ENCODE data around the gene RBMS1.

DNA sequence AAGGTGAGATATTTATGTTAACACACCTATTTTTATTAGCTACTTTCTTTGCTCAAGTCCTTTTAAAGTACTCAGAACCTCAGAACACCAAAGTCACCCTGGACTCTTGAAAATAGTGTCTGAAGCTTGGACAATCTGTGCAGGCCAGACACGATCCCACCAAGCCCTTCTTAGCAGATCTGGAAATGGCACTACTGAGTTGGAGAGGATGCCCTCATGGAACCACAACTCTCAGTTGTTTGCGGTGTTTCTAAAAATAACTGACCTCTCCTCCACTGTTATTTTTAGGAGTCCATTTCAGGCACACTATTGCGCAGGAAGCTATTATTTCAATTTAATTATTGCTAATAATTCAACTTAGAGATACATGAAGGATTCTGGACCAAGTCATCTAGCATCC lies 190.1 kb downstream of the RBMS1 start:
- TF ChIP-seq, protein P1, sequence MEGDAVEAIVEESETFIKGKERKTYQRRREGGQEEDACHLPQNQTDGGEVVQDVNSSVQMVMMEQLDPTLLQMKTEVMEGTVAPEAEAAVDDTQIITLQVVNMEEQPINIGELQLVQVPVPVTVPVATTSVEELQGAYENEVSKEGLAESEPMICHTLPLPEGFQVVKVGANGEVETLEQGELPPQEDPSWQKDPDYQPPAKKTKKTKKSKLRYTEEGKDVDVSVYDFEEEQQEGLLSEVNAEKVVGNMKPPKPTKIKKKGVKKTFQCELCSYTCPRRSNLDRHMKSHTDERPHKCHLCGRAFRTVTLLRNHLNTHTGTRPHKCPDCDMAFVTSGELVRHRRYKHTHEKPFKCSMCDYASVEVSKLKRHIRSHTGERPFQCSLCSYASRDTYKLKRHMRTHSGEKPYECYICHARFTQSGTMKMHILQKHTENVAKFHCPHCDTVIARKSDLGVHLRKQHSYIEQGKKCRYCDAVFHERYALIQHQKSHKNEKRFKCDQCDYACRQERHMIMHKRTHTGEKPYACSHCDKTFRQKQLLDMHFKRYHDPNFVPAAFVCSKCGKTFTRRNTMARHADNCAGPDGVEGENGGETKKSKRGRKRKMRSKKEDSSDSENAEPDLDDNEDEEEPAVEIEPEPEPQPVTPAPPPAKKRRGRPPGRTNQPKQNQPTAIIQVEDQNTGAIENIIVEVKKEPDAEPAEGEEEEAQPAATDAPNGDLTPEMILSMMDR (IDR thresholded peaks at IDR 0.05; ENCODE audit: insufficient read depth, low read length) = no peak
- TF ChIP-seq POLR2AphosphoS5 (IDR thresholded peaks at IDR 0.05; ENCODE audit: low read depth) (no peak), SPI1 (IDR thresholded peaks at IDR 0.05; ENCODE audit: borderline replicate concordance, low read depth) (no peak)
- TF ChIP-seq, protein P2, sequence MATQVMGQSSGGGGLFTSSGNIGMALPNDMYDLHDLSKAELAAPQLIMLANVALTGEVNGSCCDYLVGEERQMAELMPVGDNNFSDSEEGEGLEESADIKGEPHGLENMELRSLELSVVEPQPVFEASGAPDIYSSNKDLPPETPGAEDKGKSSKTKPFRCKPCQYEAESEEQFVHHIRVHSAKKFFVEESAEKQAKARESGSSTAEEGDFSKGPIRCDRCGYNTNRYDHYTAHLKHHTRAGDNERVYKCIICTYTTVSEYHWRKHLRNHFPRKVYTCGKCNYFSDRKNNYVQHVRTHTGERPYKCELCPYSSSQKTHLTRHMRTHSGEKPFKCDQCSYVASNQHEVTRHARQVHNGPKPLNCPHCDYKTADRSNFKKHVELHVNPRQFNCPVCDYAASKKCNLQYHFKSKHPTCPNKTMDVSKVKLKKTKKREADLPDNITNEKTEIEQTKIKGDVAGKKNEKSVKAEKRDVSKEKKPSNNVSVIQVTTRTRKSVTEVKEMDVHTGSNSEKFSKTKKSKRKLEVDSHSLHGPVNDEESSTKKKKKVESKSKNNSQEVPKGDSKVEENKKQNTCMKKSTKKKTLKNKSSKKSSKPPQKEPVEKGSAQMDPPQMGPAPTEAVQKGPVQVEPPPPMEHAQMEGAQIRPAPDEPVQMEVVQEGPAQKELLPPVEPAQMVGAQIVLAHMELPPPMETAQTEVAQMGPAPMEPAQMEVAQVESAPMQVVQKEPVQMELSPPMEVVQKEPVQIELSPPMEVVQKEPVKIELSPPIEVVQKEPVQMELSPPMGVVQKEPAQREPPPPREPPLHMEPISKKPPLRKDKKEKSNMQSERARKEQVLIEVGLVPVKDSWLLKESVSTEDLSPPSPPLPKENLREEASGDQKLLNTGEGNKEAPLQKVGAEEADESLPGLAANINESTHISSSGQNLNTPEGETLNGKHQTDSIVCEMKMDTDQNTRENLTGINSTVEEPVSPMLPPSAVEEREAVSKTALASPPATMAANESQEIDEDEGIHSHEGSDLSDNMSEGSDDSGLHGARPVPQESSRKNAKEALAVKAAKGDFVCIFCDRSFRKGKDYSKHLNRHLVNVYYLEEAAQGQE (IDR thresholded peaks at IDR 0.05; ENCODE audit: insufficient replicate concordance, low read depth) = no peak

Data from HL-60 (cell line).